ENCODE data around the gene PPP6R1.

Gene PPP6R1

GRCh38 chr19:55279770-55280643 is 21.2 kb upstream of the PPP6R1 start, which contains the start of gene HSPBP1:
Gene HSPBP1 (minus strand): TSS chr19:55280110. CDS start chr19:55279608, 502 bp downstream.
- DNase-seq = peak; percentile 95

GRCh38 chr19:55279340-55279739 is 20.5 kb upstream of the PPP6R1 start:
- DNase-seq = no peak

- no peak for DNase-seq
Measured at GRCh38 chr19:55278391-55279135, 19.7 kb upstream of the PPP6R1 start.

GRCh38 chr19:55277494-55277893 is 18.7 kb upstream of the PPP6R1 start:
- no peak for DNase-seq

GRCh38 chr19:55276720-55277430 is 18.1 kb upstream of the PPP6R1 start:
- no peak for DNase-seq

- DNase-seq = peak; percentile 22
Measured at GRCh38 chr19:55275851-55276719, 17.3 kb upstream of the PPP6R1 start.

- peak; percentile 71 for DNase-seq
Measured at GRCh38 chr19:55273978-55274707, 15.3 kb upstream of the PPP6R1 start.

- DNase-seq = no peak
Measured at GRCh38 chr19:55272142-55272541, 13.3 kb upstream of the PPP6R1 start.

GRCh38 chr19:55270172-55270942 is 11.5 kb upstream of the PPP6R1 start:
- DNase-seq = no peak

GRCh38 chr19:55269299-55269698 is 10.5 kb upstream of the PPP6R1 start:
- DNase-seq = no peak

- DNase-seq = no peak
Measured at GRCh38 chr19:55266840-55267239, 8.0 kb upstream of the PPP6R1 start.

GRCh38 chr19:55266404-55266803 is 7.6 kb upstream of the PPP6R1 start:
- DNase-seq = no peak

- DNase-seq = no peak
Measured at GRCh38 chr19:55265723-55266386, 7.0 kb upstream of the PPP6R1 start.

GRCh38 chr19:55265173-55265572 is 6.4 kb upstream of the PPP6R1 start:
- no peak for DNase-seq

- no peak for DNase-seq
Measured at GRCh38 chr19:55264531-55264930, 5.7 kb upstream of the PPP6R1 start.

GRCh38 chr19:55262359-55262758 is 3.5 kb upstream of the PPP6R1 start:
- DNase-seq = no peak

GRCh38 chr19:55261671-55262126 is 2.9 kb upstream of the PPP6R1 start:
- no peak for DNase-seq

GRCh38 chr19:55259540-55260210 is 858 bp upstream of the PPP6R1 start:
- no peak for DNase-seq

GRCh38 chr19:55258476-55258827 is 365 bp downstream of the PPP6R1 start:
- DNase-seq = no peak
